GM20000 (cell line): ENCODE data around the gene EP300.
A peak's percentile ranks its signal among the peaks of the same experiment; 100 is the strongest.

Experiments used
- DNase-seq: peaks from one replicate; pipeline ENCODE4 v3.0.0; 2012; ENCODE audit warnings: low spot score
- TF ChIP-seq, protein P1 (sequence below): IDR thresholded peaks from 2 replicates; pipeline ENCODE4 v1.5.1; 2012; ENCODE audit warnings: mild to moderate bottlenecking, control low read depth; ENCODE audit errors: extremely low read depth, missing control alignments

Gene EP300

DNA sequence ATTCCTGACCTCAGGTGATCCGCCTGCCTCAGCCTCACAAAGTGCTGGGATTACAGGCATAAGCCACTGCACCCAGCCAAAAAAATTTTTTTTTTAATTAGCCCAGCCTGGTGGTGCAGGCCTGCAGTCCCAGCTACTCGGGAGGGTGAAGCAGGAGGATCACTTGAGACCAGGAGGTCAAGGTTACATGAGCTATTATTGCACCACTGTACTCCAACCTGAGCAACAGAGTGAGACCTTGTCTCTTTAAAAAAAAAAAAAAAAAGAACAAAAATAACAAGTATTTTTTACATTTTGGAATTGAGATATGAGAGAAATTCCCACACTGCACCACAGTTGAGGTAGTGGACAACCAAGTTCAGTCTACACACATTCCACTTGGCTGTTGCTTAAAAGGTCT lies 99.1 kb downstream of the EP300 start:
- TF ChIP-seq, protein P1, sequence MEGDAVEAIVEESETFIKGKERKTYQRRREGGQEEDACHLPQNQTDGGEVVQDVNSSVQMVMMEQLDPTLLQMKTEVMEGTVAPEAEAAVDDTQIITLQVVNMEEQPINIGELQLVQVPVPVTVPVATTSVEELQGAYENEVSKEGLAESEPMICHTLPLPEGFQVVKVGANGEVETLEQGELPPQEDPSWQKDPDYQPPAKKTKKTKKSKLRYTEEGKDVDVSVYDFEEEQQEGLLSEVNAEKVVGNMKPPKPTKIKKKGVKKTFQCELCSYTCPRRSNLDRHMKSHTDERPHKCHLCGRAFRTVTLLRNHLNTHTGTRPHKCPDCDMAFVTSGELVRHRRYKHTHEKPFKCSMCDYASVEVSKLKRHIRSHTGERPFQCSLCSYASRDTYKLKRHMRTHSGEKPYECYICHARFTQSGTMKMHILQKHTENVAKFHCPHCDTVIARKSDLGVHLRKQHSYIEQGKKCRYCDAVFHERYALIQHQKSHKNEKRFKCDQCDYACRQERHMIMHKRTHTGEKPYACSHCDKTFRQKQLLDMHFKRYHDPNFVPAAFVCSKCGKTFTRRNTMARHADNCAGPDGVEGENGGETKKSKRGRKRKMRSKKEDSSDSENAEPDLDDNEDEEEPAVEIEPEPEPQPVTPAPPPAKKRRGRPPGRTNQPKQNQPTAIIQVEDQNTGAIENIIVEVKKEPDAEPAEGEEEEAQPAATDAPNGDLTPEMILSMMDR, result no peak

DNA sequence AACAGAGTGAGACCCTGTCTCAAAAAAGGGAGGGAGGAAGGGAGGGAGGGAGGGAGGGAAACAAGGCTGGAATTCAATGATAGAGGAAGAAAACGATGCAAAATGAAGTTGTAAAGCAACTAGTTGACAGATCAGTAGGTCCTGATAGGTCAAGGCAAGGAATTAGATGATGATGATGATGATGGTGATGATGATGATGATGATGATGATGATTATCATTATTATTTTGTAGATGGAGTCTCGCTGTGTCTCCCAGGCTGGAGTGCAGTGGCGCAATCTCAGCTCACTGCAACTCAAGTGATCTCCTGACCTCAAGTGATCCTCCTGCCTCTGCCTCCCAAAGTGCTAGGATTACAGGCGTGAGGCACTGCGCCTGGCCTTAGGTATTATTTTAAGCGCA lies 101.4 kb downstream of the EP300 start:
- DNase-seq, result no peak
- TF ChIP-seq, protein P1, result no peak

More for the DNA sequence above, 99.1 kb downstream of the EP300 start:
- no peak for DNase-seq

DNA sequence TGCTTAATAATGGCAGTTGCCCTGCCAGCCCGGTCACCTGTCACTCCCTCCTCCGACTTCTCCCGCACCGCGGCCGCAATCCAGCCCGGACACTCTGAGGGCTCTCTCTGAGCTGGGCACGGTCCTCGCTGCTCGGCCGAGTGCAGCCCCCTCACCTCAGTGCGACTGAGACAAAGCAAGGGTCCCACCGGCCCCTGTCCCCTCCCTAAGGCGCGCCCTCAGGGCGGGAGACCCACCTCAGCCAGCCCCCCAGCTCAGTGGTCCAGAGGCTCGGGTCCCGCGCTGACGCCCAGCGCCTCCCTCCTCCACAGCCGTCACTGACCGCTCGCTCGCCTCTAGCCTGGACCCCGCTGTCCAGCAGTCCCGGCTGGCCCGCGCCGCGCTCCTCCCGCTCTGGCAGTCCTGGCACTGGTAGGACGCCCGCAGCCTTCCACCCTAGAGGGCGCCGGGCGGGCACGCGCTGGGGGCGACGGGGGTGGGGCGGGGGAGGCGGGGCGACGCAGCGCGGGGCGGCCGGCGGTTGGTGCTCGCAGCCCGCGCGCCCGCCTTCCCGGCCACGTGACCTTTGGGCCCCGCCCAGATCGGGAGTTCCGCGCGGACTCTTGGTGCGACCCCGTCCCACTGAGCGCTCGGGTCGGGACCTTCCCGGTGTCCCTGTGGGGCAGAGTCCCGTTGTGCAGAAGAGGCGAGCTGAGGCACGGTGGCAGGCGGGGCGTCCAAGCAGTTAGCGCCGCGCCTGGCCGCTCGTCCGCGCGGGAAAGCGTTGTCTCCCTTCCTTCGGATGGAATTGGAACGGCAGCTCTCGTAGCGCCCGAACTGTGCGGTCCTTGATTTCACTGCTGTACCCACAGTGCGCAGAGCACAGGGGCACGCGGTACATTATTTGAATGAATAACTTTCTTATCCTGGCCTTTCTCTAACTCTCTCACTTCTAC lies 104.9 kb downstream of the EP300 start:
- peak; percentile 93 for DNase-seq

DNA sequence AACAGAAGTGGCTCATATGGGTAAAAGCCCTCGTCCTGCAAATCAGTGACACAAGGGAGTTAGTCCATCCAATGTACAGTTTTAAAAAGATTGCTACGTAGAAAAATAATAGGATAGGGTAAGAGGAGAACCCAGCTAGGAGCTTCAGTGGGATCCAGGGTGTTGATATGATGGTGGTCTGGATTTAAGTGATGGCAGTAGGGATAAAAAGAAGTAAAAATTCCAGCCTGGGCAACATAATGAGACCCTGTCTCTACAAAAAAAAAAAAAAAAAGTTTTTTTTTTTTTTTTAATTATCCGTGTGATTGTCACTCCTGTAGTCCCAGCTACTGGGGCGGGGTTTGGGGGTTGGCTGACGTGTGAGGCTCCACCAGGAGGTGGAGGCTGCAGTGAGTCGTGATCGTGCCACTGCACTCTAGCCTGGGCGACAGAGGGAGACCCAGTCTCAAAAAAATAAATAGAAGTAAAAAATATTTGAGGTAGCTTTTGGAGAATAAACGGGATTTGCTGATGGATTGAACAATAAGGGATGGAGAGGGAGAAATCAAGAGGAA lies 105.7 kb downstream of the EP300 start:
- DNase-seq, result no peak
- TF ChIP-seq, protein P1, result no peak

More for the DNA sequence above, 104.9 kb downstream of the EP300 start:
- TF ChIP-seq, protein P1, result no peak

DNA sequence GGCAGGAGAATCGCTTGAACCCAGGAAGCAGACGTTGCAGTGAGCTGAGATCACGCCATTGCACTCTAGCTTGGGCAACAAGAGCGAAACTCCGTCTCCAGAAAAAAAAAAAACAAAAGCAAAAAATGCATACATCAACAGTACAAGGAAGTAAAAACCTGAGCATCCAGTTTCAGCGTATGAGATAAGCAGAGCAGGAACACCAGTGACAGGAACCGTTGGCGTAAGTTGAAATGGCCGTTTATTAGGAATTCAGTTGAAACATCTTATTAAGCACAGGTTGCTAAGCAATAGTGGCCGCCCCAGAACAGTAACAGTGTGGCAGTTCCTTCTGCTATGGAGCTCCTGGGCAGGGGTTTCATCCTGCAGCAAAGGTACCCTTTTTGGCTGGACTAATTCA lies 108.7 kb downstream of the EP300 start:
- TF ChIP-seq, protein P1, result no peak
- DNase-seq, result no peak

DNA sequence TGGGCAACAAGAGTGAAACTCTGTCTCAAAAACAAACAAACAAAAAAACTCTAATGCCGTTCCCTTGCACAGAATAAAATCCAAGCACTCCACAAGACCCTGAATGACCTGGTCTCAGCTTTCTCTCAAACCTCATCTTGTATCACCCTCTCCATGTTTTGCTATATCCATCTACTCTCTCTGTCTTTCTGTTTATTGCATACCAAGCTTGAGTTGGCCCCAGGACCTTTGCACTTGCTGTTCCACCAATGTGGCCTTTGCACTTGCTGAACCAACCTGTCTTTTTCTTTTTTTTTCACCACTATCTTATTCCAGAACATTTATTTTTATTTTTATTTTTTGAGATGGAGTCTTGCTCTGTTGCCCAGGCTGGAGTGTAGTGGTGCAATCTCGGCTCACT lies 110.7 kb downstream of the EP300 start:
- no peak for DNase-seq
- TF ChIP-seq, protein P1, result no peak

DNA sequence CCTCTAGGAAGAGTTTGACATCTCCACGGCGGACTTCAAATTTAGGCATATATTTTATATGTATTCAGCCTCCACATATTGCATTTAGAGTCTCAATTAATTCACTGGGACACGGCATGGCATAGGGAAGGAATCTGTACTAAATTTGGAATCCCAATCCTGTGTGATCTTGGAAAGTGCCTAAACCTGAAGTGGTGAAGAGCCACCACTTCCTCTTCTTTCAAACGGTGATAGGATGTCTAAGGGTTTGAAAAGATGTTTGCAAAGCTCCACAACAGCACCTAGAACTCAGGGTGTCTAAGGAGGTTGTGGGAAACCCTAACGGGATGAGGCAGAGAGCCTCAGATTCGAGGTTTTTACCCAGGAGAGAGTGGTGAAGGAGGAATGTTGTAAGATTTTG lies 111.7 kb downstream of the EP300 start:
- no peak for DNase-seq
- TF ChIP-seq, protein P1, result no peak
